LNCaP clone FGC (cell line): ENCODE measurements around the gene CTDSP1.
A peak's percentile ranks its signal among the peaks of the same experiment; 100 is the strongest.

Experiments
- DNase-seq: peaks from one replicate; pipeline ENCODE4 v3.0.0-alpha.2; 2011; ENCODE audit warnings: low read depth
- H3K4me3 ChIP-seq: 2 replicates; pipeline ENCODE4 v1.5.1; 2011; ENCODE audit warnings: mild to moderate bottlenecking, low read depth, low read length, control low read depth
- CTCF ChIP-seq: IDR thresholded peaks from 2 replicates; pipeline ENCODE4 v1.5.1; 2012; ENCODE audit warnings: mild to moderate bottlenecking; ENCODE audit not compliant: control insufficient read depth, insufficient read depth; ENCODE audit errors: extremely low read depth

CTDSP1 gene

GRCh38 chr2:218395456-218395825, 4.2 kb upstream of the CTDSP1 start:
- TF ChIP-seq CTCF = no peak
- H3K4me3 ChIP-seq = peak overlapping the region; percentile 68
- no peak for DNase-seq

GRCh38 chr2:218395826-218396687, 3.6 kb upstream of the CTDSP1 start:
- TF ChIP-seq CTCF = peak; percentile 84
- H3K4me3 ChIP-seq = peak overlapping the region; percentile 68
- DNase-seq = peak; percentile 86

GRCh38 chr2:218396688-218397462, 2.8 kb upstream of the CTDSP1 start:
- no peak for TF ChIP-seq CTCF
- H3K4me3 ChIP-seq = peak overlapping the region; percentile 68
- no peak for DNase-seq

DNA sequence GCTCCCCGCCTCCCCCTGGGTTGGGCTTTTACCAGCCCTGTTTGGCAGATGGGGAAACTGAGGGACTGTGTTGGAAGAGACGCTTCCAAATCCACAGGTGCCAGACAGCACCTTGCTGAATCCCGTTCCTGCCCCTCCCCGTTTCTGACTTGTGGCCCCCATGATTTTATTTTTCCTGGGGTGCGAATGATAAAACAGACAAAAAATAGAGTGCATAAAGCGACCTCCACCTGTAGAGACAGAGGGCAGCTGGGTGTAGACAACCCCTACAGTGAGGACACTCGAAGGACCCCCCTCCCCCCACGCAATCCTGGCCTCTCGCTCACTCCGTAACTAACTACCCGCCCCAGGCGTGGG, 2.2 kb upstream of the CTDSP1 start:
- no peak for DNase-seq
- no peak for TF ChIP-seq CTCF
- peak overlapping the region; percentile 68 for H3K4me3 ChIP-seq

DNA sequence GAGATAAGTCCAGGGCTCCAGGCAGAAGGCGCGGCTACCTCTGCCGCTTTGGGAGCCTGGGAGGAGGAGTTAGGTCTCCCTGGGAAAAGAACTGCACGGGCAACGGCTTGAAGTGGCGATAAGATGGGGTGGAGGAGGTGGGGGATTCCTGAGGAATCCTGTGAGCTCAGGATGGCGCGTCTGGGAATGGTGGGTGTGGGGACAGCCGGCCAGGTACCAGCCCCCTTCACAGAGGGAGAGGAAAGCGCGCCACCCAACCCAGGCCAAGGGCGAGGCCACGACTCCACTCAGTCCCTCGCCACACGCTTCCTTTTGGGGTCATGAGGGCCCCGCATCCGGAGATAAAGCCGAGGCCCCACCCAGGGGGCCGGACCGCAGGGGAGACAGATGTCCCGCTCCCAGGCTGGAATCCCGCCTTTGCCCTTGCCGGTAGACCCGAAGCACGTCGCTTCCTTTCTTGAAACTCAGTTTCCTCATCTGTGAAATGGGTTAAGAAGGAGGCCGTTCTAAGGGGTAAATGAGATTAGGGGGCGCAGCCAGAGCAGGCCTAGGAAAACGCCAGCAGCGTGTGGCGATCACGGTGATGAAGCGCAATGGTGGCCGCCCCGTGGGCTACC, 1.7 kb upstream of the CTDSP1 start:
- H3K4me3 ChIP-seq = peak overlapping the region; percentile 68
- TF ChIP-seq CTCF = no peak
- DNase-seq = peak; percentile 19

DNA sequence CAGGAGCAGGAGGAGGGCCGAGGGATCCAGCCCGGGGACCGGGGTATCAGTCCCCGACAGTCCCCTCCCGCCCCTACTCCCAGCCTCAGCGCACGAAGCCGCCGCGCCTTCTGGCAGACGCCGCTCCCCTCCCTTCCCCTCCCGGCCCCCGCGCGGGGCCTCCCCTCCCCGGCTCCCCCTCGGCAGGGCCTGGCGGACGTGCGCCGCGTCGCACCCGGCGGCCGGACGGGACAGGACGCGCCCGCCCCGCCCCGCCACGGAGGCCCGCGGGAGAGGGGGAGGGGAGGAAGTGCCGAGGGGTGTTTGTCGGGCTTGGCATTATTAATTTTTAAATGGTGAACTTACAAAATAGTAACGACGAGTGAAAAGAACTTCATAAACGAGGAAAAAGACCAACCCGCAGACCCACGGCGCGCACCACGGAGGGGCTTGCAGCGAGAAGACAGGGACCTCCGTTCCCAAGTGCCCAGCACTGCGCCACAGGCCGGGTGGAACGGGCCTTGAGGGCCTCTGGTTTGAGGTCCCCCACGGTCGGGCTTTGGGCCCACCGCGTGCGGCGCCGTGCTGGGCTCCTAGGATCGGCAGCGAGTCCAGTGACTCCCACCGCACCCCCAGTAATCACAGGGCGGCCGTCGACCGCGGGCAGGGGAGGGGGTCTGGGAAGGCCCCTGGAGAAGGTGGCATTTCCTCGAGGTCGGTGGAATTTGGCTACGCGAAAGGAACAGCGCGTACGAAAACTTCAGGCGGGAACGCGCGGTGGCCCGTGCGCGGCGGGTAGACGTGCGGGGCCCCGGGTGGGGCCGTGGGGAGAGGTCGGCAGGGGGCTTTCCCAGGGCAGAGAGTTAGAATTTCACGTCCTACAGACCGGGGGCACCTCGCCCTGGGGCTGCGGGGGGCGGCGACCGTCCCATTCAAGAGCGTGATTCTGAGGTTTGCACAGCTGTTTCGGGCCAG, 954 bp upstream of the CTDSP1 start:
- H3K4me3 ChIP-seq = peak overlapping the region; percentile 68
- no peak for DNase-seq

More for the DNA sequence above, 954 bp upstream of the CTDSP1 start:
- no peak for TF ChIP-seq CTCF
